Brain microvascular endothelial cell (primary cell): ENCODE results near the gene CALR3.
A peak's percentile ranks its signal among the peaks of the same experiment; 100 is the strongest.
"Not testable (repeated sequence)": the region's sequence is repeated elsewhere in the genome, so short reads cannot be mapped to it uniquely, and the experiment has no call there.

Experiments used
- DNase-seq: peaks from one replicate; pipeline ENCODE4 v3.0.0-alpha.2; 2020
- H3K27ac ChIP-seq: fragments of 250-450 bp; sonication (Bioruptor Pico); 2 replicates; pipeline ENCODE4 v1.5.1; 2020; ENCODE audit warnings: mild to moderate bottlenecking, moderate library complexity
- H3K27me3 ChIP-seq: fragments of 250-450 bp; sonication (Bioruptor Pico); replicated peaks from 2 replicates; pipeline ENCODE4 v1.5.1; 2020; ENCODE audit warnings: mild to moderate bottlenecking
- H3K36me3 ChIP-seq: fragments of 250-450 bp; sonication (Bioruptor Pico); replicated peaks from 2 replicates; pipeline ENCODE4 v1.5.1; 2020; ENCODE audit warnings: mild to moderate bottlenecking
- H3K4me3 ChIP-seq: 2 replicates; pipeline ENCODE4 v1.5.1; 2011; ENCODE audit warnings: low read depth, mild to moderate bottlenecking, control low read depth, low read length, moderate library complexity
- CTCF ChIP-seq: IDR thresholded peaks from 2 replicates; pipeline ENCODE4 v1.5.1; 2011; ENCODE audit warnings: low read depth, mild to moderate bottlenecking, moderate library complexity, low read length, control low read depth, inconsistent platforms; ENCODE audit errors: missing control alignments
- in situ Hi-C: cut with HindIII; loops from 2 replicates; pipeline ENCODE4 v1.10.0; 2017; ENCODE audit warnings: low sequenced_read_pairs, low pct_ligation_motif_present

Gene CALR3

GRCh38 chr19:16454351-16454918 lies 41.5 kb downstream of the CALR3 start:
- TF ChIP-seq CTCF = no peak
- no peak for DNase-seq
- in situ Hi-C loops = no loop called here
- Histone ChIP-seq H3K27ac (no peak overlapping the region), H3K36me3 (no peaks in the 10 kb centered on the region), H3K27me3 (no peaks in the 10 kb centered on the region), H3K4me3 (no peak overlapping the region)

DNA sequence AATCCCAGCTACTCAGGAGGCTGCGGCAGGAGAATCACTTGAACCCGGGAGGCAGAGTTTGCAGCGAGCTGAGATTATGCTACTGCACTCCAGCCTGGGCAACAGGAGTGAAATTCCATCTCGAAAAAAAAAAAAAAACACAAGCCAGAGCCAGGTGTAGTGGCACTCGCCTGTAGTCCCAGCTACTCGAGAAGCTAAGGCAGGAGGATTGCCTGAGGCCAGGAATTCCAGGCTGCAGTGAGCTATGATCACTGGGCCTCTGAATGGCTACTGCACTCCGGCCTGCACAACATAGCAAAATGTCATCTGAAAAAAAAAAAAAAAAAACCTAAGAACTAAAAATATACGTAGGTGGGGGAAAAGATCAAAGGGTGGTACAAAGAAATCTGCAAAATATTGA lies 43.6 kb downstream of the CALR3 start:
- no peak for TF ChIP-seq CTCF
- in situ Hi-C loops = no loop called here
- H3K27ac ChIP-seq = no peak overlapping the region
- no peak for DNase-seq
- no peaks in the 10 kb centered on the region for H3K27me3 ChIP-seq
- H3K4me3 ChIP-seq = no peak overlapping the region
- H3K36me3 ChIP-seq = no peaks in the 10 kb centered on the region

GRCh38 chr19:16449330-16449961 lies 46.5 kb downstream of the CALR3 start:
- DNase-seq = no peak
- Histone ChIP-seq H3K4me3 (no peak overlapping the region), H3K27ac (no peak overlapping the region), H3K27me3 (no peaks in the 10 kb centered on the region), H3K36me3 (no peaks in the 10 kb centered on the region)
- in situ Hi-C loops = no loop called here
- TF ChIP-seq CTCF = no peak

DNA sequence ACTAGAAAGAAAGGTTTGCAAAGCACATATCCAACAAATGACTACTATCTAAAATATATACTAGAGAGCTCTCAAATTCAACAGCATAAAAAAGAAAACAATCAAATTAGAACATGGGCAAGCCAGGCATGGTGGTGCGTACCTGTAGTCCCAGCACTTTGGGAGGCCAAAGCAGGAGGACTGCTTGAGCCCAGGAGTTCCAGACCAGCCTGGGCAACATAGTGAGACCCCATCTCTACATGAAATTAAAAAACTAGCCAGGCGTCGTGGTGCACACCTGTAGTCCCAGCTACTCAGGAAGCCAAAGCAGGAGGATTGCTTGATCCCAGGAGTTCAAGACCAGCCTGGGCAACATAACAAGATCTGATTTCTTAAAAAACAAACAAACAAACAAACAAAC lies 47.1 kb downstream of the CALR3 start:
- H3K4me3 ChIP-seq, H3K27me3 ChIP-seq, DNase-seq, H3K27ac ChIP-seq, H3K36me3 ChIP-seq, in situ Hi-C loops: not testable (repeated sequence)

DNA sequence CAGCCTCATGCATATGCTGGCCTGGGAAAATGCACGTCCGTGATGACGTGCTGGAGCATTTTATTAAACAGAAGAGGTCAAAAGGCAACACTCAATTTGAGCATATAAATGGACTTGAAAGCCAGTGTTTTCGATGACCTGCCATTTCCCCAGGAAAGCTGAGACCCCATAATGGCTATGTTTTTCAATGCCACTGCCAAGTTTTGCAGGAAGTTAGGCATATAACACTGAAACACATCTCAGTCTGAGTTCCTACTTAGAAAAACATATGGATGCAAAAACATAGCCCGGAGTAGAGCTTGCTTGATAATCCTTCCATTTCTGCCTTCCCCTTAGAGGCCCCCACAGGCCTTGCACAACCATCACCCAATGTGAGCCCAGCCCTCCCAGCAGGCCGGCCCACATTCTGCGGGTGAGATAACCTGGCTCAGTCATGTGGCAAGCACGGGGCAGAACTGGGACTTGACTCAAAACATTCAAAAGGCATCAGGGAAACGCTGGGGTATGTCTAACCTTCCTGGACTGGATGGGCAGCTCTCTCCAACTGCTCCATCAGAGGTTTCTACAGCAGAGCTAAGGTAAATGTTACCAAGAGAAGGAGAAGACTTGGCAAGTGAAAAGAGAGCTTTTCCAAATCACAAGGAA lies 49.1 kb downstream of the CALR3 start:
- Histone ChIP-seq H3K4me3 (no peak overlapping the region), H3K27ac (peak overlapping the region; percentile 61), H3K27me3 (no peaks in the 10 kb centered on the region), H3K36me3 (no peaks in the 10 kb centered on the region)
- peak; percentile 91 for DNase-seq
- no peak for TF ChIP-seq CTCF
- in situ Hi-C loops = no loop called here

DNA sequence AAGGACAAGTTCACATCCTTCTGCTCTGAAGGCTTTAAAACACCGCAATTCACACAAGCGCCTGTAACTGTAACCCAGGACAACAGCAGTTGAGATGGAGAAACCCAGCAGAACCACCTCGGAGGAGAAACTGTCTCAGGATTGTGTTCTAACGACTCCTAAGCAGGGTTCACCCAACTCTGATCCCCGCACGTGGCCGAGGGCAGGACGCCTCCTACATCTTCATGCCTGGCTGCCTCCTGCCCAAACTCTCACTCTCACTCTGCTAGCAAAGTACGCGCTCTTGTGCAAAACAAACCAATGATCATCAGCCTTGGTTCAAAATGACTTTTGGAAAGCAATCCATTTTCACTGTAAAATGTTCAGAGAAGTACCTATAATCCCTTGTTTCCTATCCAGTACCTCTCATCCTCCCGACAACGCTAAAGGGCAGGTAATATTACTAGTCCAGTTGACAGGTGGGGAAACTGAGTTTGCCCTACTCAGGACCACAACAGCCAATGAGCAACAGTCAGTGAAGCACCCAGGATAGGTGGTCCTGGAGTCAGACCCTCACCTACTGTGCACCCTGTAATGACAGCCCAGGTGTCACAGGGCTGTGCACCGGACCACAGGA lies 49.8 kb downstream of the CALR3 start:
- Histone ChIP-seq H3K36me3 (no peaks in the 10 kb centered on the region), H3K4me3 (no peak overlapping the region), H3K27me3 (no peaks in the 10 kb centered on the region), H3K27ac (peak overlapping the region; percentile 61)
- no peak for TF ChIP-seq CTCF
- no peak for DNase-seq
- in situ Hi-C loops = no loop called here
